ENCODE results near the gene SPINT3. TPM values are rescaled to one million over a fixed set of nuclear protein-coding genes. Genes with fewer than 3 reads are reported as not detected.
"Not testable (repeated sequence)": the region's sequence is repeated elsewhere in the genome, so short reads cannot be mapped to it uniquely, and the experiment has no call there.

SPINT3 gene
- total RNA-seq, 3 donors from 2014 or later, result not detected

GRCh38 chr20:45489083-45489531, 26.3 kb downstream of the SPINT3 start:
- intact Hi-C loops (cut with DNase I; ENCODE audit: low total_unique reads), result no loop called here
- H3K36me3 ChIP-seq, result no peaks in the 10 kb centered on the region
- no peaks in the 10 kb centered on the region for H3K4me1 ChIP-seq
- H3K27me3 ChIP-seq, result no peaks in the 10 kb centered on the region
- H3K27ac ChIP-seq, result no peak overlapping the region
- H3K4me3 ChIP-seq, result no peak overlapping the region
- DNase-seq (ENCODE audit: low spot score in 2 of 2), result no peak
- H3K9me3 ChIP-seq, result no peaks in the 10 kb centered on the region
- TF ChIP-seq POLR2A (IDR thresholded peaks at IDR 0.05) (no peak), POLR2AphosphoS5 (IDR thresholded peaks at IDR 0.05) (no peak), CTCF (IDR thresholded peaks at IDR 0.05) (no peak)

GRCh38 chr20:45487231-45487635, 28.2 kb downstream of the SPINT3 start:
- Histone ChIP-seq H3K36me3 (no peaks in the 10 kb centered on the region), H3K4me1 (no peaks in the 10 kb centered on the region), H3K4me3 (no peak overlapping the region), H3K27ac (no peak overlapping the region), H3K27me3 (no peaks in the 10 kb centered on the region), H3K9me3 (no peaks in the 10 kb centered on the region)
- DNase-seq (ENCODE audit: low spot score in 2 of 2), result no peak
- intact Hi-C loops (cut with DNase I; ENCODE audit: low total_unique reads), result no loop called here
- TF ChIP-seq POLR2A (IDR thresholded peaks at IDR 0.05), result no peak
- no peak for TF ChIP-seq POLR2AphosphoS5 (IDR thresholded peaks at IDR 0.05)
- no peak for TF ChIP-seq CTCF (IDR thresholded peaks at IDR 0.05)

GRCh38 chr20:45485388-45485787, 30.0 kb downstream of the SPINT3 start:
- no peak for DNase-seq (ENCODE audit: low spot score in 2 of 2)
- intact Hi-C loops (cut with DNase I; ENCODE audit: low total_unique reads), result no loop called here
- H3K36me3 ChIP-seq, result no peaks in the 10 kb centered on the region
- H3K9me3 ChIP-seq, result no peaks in the 10 kb centered on the region
- H3K4me3 ChIP-seq, result no peak overlapping the region
- no peaks in the 10 kb centered on the region for H3K27me3 ChIP-seq
- no peak for TF ChIP-seq POLR2A (IDR thresholded peaks at IDR 0.05)
- no peak overlapping the region for H3K27ac ChIP-seq
- H3K4me1 ChIP-seq, result no peaks in the 10 kb centered on the region

GRCh38 chr20:45484676-45485075, 30.7 kb downstream of the SPINT3 start:
- no peaks in the 10 kb centered on the region for H3K36me3 ChIP-seq
- no peak overlapping the region for H3K27ac ChIP-seq
- no peaks in the 10 kb centered on the region for H3K4me1 ChIP-seq
- no peaks in the 10 kb centered on the region for H3K27me3 ChIP-seq
- intact Hi-C loops (cut with DNase I; ENCODE audit: low total_unique reads), result no loop called here
- H3K9me3 ChIP-seq, result no peaks in the 10 kb centered on the region
- no peak for TF ChIP-seq POLR2A (IDR thresholded peaks at IDR 0.05)
- TF ChIP-seq CTCF (IDR thresholded peaks at IDR 0.05), result no peak
- no peak for TF ChIP-seq POLR2AphosphoS5 (IDR thresholded peaks at IDR 0.05)
- H3K4me3 ChIP-seq, result no peak overlapping the region
- no peak for DNase-seq (ENCODE audit: low spot score in 2 of 2)

GRCh38 chr20:45479822-45480221, 35.6 kb downstream of the SPINT3 start:
- no peaks in the 10 kb centered on the region for H3K4me1 ChIP-seq
- no peak overlapping the region for H3K27ac ChIP-seq
- no peak for TF ChIP-seq POLR2AphosphoS5 (IDR thresholded peaks at IDR 0.05)
- TF ChIP-seq POLR2A (IDR thresholded peaks at IDR 0.05), result no peak
- no peak for TF ChIP-seq CTCF (IDR thresholded peaks at IDR 0.05)
- intact Hi-C loops (cut with DNase I; ENCODE audit: low total_unique reads), result no loop called here
- H3K36me3 ChIP-seq, result no peaks in the 10 kb centered on the region
- H3K9me3 ChIP-seq, result no peaks in the 10 kb centered on the region
- no peaks in the 10 kb centered on the region for H3K27me3 ChIP-seq
- H3K4me3 ChIP-seq, result no peak overlapping the region
- DNase-seq (ENCODE audit: low spot score in 2 of 2), result no peak

GRCh38 chr20:45477530-45478148, 37.8 kb downstream of the SPINT3 start:
- H3K4me1 ChIP-seq; H3K4me3 ChIP-seq; H3K27me3 ChIP-seq; H3K36me3 ChIP-seq; H3K9me3 ChIP-seq; DNase-seq (ENCODE audit: low spot score in 2 of 2); intact Hi-C loops (cut with DNase I; ENCODE audit: low total_unique reads); H3K27ac ChIP-seq: not testable (repeated sequence)

GRCh38 chr20:45472286-45472685, 43.1 kb downstream of the SPINT3 start:
- H3K27ac ChIP-seq; H3K4me3 ChIP-seq; H3K27me3 ChIP-seq; H3K9me3 ChIP-seq; intact Hi-C loops (cut with DNase I; ENCODE audit: low total_unique reads); H3K4me1 ChIP-seq; DNase-seq (ENCODE audit: low spot score in 2 of 2); H3K36me3 ChIP-seq: not testable (repeated sequence)
